Duodenal mucosa (tissue), 2 donors: ENCODE results near the gene BCAR3.
"Not testable (repeated sequence)": the region's sequence is repeated elsewhere in the genome, so short reads cannot be mapped to it uniquely, and the experiment has no call there.

ENCODE experiments used
- H3K27ac ChIP-seq: one replicate; pipeline ENCODE4 v1.7.0; 2013; ENCODE audit warnings: low read depth, low read length
- H3K27me3 ChIP-seq, 2 donors: one replicate each; pipeline ENCODE4 v1.7.0; 2013; ENCODE audit warnings: low read length in 2 of 2, control low read depth in 1 of 2; ENCODE audit not compliant: insufficient read depth in 2 of 2, control insufficient read depth in 1 of 2
- H3K36me3 ChIP-seq, 2 donors: one replicate each; pipeline ENCODE4 v1.7.0; 2013; ENCODE audit warnings: low read length in 2 of 2, control low read depth in 1 of 2; ENCODE audit not compliant: insufficient read depth in 2 of 2, control insufficient read depth in 1 of 2
- H3K4me1 ChIP-seq, 2 donors: one replicate each; pipeline ENCODE4 v1.7.0; 2013; ENCODE audit warnings: low read length in 2 of 2, control low read depth in 1 of 2; ENCODE audit not compliant: insufficient read depth in 2 of 2, control insufficient read depth in 1 of 2
- H3K4me3 ChIP-seq, 2 donors: one replicate each; pipeline ENCODE4 v1.7.0; 2013; ENCODE audit warnings: low read length in 2 of 2, low read depth in 1 of 2
- H3K9ac ChIP-seq, 2 donors: one replicate each; pipeline ENCODE4 v1.7.0; 2013; ENCODE audit warnings: low read length in 2 of 2, low read depth in 1 of 2
- H3K9me3 ChIP-seq, 2 donors: one replicate each; pipeline ENCODE4 v1.7.0; 2013; ENCODE audit warnings: low read length in 2 of 2, control low read depth in 1 of 2; ENCODE audit not compliant: control insufficient read depth in 1 of 2

BCAR3 gene

DNA sequence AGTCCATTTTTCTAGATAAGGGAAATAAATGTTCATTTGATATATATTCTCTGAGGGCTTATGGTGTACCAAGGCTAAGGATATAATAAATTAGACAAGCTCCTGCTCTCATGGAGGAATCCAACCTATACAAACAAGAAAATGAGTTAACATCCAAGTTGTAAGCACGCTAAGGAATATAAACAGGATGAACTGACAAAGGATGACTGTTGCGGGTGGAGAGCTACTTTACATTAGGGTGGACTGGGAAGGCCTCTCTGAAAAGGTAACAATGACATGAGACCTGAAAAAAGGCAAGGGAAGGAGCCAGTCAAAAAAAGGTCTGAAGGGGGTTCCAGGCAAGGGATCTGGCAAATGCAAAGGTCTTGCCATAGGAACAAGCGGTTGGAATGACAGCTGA lies 3.1 kb downstream of the BCAR3 start:
- Histone ChIP-seq H3K9ac (no peak overlapping the region), H3K4me3 (no peak overlapping the region), H3K27ac (no peak overlapping the region), H3K9me3 (no peaks in the 10 kb centered on the region), H3K27me3 (no peaks in the 10 kb centered on the region), H3K36me3 (no peaks in the 10 kb centered on the region), H3K4me1 (peaks cover 18 to 31% of the 10 kb centered on the region in 2 donors)

DNA sequence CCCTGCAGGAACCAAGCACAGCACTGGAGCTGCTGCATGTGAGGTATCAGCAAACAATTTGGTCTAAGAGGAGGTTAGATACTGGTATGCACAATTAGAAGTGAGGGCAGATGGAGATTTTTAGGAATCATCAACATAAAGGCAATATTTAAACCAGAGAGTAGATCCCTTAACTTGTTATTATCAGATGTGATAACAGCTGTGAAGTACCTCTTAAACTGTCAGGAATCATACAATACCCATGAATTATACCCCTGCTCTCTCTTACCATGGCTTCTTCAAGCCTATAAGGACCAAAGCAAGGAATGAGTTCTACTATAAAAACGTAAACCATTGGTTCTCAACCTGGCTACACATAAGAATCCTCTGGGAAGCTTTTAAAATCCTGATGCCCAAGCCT lies 3.9 kb downstream of the BCAR3 start:
- H3K4me1 ChIP-seq: peaks cover 25 to 38% of the 10 kb centered on the region in 2 donors
- no peaks in the 10 kb centered on the region for H3K27me3 ChIP-seq
- no peak overlapping the region for H3K27ac ChIP-seq
- H3K9me3 ChIP-seq: no peaks in the 10 kb centered on the region
- H3K4me3 ChIP-seq: no peak overlapping the region
- H3K9ac ChIP-seq: no peak overlapping the region
- H3K36me3 ChIP-seq: no peaks in the 10 kb centered on the region

DNA sequence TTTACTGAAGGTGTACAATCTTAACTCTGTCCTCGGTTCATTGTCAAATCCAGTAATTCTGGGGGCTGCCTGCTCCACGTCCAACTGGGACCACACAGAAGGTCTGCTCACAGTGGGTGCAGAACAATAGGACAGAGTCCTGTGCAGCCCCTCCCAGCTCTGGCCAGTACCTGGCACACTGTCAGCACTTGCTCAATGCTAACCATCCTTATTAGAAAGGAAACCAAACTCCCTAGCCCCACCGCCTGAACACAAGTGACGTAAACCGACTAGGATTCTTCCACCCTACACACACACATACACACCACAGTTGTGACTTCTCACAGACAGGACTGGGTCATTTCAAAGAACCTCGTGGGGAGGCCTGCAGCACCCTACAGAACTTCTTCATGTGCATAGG lies 5.2 kb downstream of the BCAR3 start:
- Histone ChIP-seq H3K4me1 (peaks cover 33 to 50% of the 10 kb centered on the region in 2 donors), H3K27ac (no peak overlapping the region), H3K27me3 (no peaks in the 10 kb centered on the region), H3K36me3 (no peaks in the 10 kb centered on the region), H3K9me3 (no peaks in the 10 kb centered on the region), H3K4me3 (no peak overlapping the region), H3K9ac (no peak overlapping the region)

DNA sequence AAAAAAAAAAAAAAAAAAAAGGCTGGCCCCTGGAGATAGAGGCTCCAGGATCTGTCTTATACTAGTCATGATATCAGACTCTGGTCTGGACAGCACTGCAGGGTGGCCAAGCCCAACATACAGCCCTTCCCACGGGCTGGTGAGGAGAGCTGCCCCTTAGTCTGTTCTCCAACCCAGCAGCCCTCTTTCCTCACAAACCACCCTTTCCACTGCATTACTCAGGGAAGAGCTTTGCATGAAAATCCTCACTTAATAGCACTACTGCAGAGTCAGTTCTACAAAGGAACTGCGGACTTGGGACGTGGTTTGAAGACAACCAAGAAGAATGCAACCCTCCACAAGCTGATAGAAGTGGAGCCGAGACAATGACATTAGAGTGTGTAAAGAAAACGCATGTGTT lies 5.7 kb downstream of the BCAR3 start:
- no peak overlapping the region for H3K9ac ChIP-seq
- H3K4me3 ChIP-seq: no peak overlapping the region
- no peaks in the 10 kb centered on the region for H3K9me3 ChIP-seq
- H3K4me1 ChIP-seq: peaks cover 37 to 53% of the 10 kb centered on the region in 2 donors
- H3K36me3 ChIP-seq: no peaks in the 10 kb centered on the region
- no peaks in the 10 kb centered on the region for H3K27me3 ChIP-seq
- no peak overlapping the region for H3K27ac ChIP-seq

DNA sequence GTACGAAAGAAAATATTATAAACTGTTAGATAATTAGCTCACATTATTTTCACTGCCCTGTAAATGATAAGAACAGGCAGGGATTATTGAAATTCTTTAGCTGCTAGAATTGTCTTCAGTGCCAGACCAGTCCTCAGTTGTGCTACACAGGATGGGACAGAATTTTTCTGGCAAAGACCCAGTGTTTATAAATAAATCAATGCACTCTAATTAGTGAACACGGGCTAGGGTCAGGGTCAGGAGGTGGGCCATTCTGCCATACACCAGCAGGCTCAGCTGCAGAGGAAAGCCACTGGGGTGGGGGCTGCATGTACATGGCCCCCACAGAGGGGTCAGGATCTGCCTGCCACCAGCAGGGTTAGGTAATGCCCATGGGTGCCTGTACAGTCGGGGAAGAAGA lies 6.4 kb downstream of the BCAR3 start:
- Histone ChIP-seq H3K9me3 (no peaks in the 10 kb centered on the region), H3K36me3 (no peaks in the 10 kb centered on the region), H3K4me3 (no peak overlapping the region), H3K27me3 (no peaks in the 10 kb centered on the region), H3K4me1 (peaks cover 33 to 52% of the 10 kb centered on the region in 2 donors), H3K27ac (no peak overlapping the region), H3K9ac (no peak overlapping the region)

DNA sequence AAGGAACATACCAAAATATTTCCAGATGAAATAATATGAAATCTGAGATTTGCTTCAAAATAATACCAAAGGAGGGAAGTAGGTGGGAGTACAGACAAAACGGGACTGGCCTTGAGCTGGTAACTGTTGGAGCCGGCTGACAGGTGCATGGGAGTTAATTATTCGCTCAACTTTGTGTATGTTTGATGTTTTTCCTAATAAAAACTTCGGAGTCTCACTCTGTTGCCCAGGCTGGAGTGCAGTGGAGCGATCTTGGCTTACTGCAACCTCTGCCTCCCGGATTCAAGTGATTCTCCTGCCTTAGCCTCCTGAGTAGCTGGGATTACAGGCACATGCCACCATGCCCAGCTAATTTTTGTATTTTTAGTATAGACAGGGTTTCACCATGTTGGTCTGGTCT lies 7.6 kb downstream of the BCAR3 start:
- H3K36me3 ChIP-seq, H3K4me3 ChIP-seq, H3K9me3 ChIP-seq, H3K9ac ChIP-seq, H3K27ac ChIP-seq, H3K27me3 ChIP-seq: not testable (repeated sequence)
- H3K4me1 ChIP-seq: peaks cover 29 to 43% of the 10 kb centered on the region in 2 donors

DNA sequence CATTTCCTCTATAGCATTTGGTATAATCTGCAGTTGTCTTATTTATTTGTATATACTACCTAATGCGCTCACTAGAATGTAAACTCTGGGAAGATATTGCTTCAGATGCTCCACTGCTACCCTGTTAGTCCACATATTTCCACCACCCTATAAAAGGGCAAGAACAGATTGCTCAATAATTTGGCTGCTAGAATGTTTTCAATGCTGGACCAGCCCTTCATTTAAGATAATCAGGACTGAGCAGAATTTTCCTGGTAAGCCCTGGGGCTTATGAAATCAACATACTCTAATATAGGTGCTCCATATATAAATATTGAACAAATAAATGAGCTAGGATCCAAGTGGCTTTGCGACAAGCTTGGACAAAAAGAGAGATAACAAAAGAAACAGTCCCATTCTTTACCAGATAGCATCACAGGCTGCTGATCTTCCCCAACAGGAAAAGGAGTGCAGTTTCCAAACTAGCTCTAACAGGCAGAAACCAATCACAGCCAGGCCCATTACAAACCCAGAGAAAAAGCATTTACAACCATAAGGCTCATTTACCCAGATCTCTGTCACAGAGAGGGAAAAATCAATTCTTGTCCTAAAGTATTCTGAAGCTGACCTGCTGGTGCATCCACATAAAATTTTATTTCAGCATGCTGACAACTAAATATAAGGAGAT lies 8.3 kb downstream of the BCAR3 start:
- H3K36me3 ChIP-seq: no peaks in the 10 kb centered on the region
- H3K9ac ChIP-seq: no peak overlapping the region
- peaks cover 29 to 42% of the 10 kb centered on the region in 2 donors for H3K4me1 ChIP-seq
- H3K27me3 ChIP-seq: no peaks in the 10 kb centered on the region
- no peaks in the 10 kb centered on the region for H3K9me3 ChIP-seq
- H3K4me3 ChIP-seq: no peak overlapping the region
- H3K27ac ChIP-seq: no peak overlapping the region

DNA sequence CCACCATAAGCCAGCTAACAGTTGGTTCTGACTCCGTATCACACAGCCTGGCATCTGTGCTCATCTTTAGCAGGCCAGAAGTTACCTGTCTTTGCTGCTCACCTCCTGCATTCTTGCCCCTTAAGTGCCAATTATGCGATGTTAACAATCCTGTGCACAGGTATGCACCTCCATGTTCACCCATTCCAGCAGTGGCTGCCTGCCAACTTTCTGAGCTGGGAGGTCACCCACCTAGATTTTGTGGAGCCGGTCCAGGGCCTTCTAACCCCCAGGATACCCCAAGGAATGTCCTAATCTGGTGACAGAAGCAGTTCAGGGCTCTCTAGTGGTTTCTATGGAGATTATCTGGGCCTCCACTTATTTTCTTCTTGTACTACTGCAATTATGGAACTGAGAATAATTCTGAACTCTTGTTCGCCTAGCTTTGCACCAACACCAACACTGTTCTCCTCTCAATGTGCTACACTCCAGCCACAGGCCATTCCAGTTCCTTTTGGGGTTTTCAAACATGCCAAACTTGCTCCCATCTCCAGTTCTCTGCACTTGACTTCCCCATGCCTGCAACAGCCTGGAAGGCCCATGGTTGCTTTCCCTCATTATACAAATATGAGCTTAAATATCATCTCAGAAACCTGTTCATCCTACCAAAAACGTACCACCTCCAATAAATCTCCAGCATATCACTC lies 9.0 kb downstream of the BCAR3 start:
- H3K9me3 ChIP-seq: no peaks in the 10 kb centered on the region
- no peaks in the 10 kb centered on the region for H3K27me3 ChIP-seq
- peak overlapping the region; percentile 0 to 30 for H3K4me3 ChIP-seq
- H3K27ac ChIP-seq: no peak overlapping the region
- peaks cover 0 to 2% of the 10 kb centered on the region in 2 donors for H3K36me3 ChIP-seq
- no peak overlapping the region for H3K9ac ChIP-seq
- peaks cover 29 to 46% of the 10 kb centered on the region in 2 donors for H3K4me1 ChIP-seq

DNA sequence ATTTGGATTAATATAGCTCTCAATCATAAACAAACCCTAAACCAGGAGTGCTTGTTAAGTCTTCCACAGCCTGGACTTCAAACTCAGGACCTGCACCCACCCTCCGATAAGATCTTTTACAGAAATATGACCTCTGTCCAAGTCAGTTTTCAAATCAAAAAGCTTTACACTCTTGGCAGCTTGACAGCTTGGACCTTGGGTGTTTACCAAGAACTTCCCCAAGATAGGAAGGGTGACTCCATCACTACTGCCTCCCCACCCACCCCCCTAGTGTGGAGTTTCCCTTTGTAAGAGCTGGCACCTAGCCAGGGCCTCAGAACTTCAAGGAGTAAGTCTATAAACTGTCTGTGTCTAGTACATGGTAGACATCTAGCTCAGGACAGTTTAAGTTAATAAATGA lies 9.6 kb downstream of the BCAR3 start:
- H3K27me3 ChIP-seq: no peaks in the 10 kb centered on the region
- H3K9me3 ChIP-seq: no peaks in the 10 kb centered on the region
- H3K36me3 ChIP-seq: peaks cover 0 to 3% of the 10 kb centered on the region in 2 donors
- H3K4me3 ChIP-seq: no peak overlapping the region
- H3K27ac ChIP-seq: no peak overlapping the region
- peaks cover 29 to 46% of the 10 kb centered on the region in 2 donors for H3K4me1 ChIP-seq
- H3K9ac ChIP-seq: no peak overlapping the region

DNA sequence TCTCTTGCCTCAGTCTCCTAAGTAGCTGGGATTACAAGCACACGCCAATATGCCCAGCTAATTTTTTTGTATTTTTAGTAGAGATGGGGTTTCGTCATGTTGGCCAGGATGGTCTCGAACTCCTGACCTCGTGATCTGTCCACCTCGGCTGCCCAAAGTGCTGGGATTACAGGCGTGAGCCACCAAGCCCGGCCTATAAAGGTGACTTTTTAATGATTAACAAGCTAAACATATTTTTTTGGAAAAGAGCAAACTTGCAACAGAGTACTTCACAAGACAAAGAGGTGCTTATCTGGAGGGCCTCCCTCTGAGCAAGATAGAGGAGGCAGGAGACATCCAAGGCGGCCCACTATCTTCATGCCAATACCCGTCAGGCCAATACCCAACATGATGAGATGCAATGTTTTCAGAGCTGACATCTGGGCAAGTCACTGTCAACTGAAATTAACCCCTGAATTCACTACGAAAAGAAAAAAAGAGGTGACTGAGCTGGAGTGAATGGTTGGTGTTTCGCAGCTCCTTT lies 10.5 kb downstream of the BCAR3 start:
- H3K27ac ChIP-seq: no peak overlapping the region
- no peaks in the 10 kb centered on the region for H3K9me3 ChIP-seq
- peaks cover 0 to 3% of the 10 kb centered on the region in 2 donors for H3K36me3 ChIP-seq
- H3K4me1 ChIP-seq: peaks cover 29 to 46% of the 10 kb centered on the region in 2 donors
- no peaks in the 10 kb centered on the region for H3K27me3 ChIP-seq
- H3K9ac ChIP-seq: no peak overlapping the region
- no peak overlapping the region for H3K4me3 ChIP-seq
